HEK293 (cell line): ENCODE results near the gene SVIL.

Experiments
- GFI1B ChIP-seq: fragments of 450-650 bp; formaldehyde crosslinking; IDR thresholded peaks from 2 replicates; pipeline ENCODE4 v1.5.1; 2016; ENCODE audit warnings: missing biosample characterization, missing genetic modification characterization
- GLI2 ChIP-seq: fragments of 450-650 bp; formaldehyde crosslinking; IDR thresholded peaks from 2 replicates; pipeline ENCODE4; 2017; ENCODE audit warnings: missing biosample characterization, missing genetic modification characterization, low read depth, borderline replicate concordance
- OSR2 ChIP-seq: fragments of 450-650 bp; formaldehyde crosslinking; IDR thresholded peaks from 2 replicates; pipeline ENCODE4 v1.5.1; 2016; ENCODE audit warnings: missing biosample characterization, missing genetic modification characterization
- PRDM10 ChIP-seq: fragments of 450-650 bp; formaldehyde crosslinking; IDR thresholded peaks from 2 replicates; pipeline ENCODE4 v1.5.1; 2016; ENCODE audit warnings: missing biosample characterization, missing genetic modification characterization
- SCRT2 ChIP-seq: fragments of 450-650 bp; formaldehyde crosslinking; IDR thresholded peaks from 2 replicates; pipeline ENCODE4 v1.5.1; 2016; ENCODE audit warnings: missing biosample characterization, missing genetic modification characterization
- TRIM28 ChIP-seq: IDR thresholded peaks from 2 replicates; pipeline ENCODE4 v1.6.1; 2011; ENCODE audit warnings: low read length, control low read depth, borderline replicate concordance
- TSHZ1 ChIP-seq: fragments of 450-650 bp; formaldehyde crosslinking; IDR thresholded peaks from 2 replicates; pipeline ENCODE4 v1.5.1; 2016; ENCODE audit warnings: missing biosample characterization, missing genetic modification characterization, borderline replicate concordance
- WT1 ChIP-seq: fragments of 450-650 bp; formaldehyde crosslinking; IDR thresholded peaks from 2 replicates; pipeline ENCODE4 v1.5.1; 2016; ENCODE audit warnings: missing biosample characterization, missing genetic modification characterization
- ZBTB26 ChIP-seq: fragments of 450-650 bp; formaldehyde crosslinking; optimal IDR thresholded peaks from 2 replicates; pipeline ENCODE3; 2016; ENCODE audit warnings: missing biosample characterization, mild to moderate bottlenecking, missing genetic modification characterization
- ZBTB44 ChIP-seq: fragments of 450-650 bp; IDR thresholded peaks from 2 replicates; pipeline ENCODE4 v1.5.1; 2018; ENCODE audit warnings: missing biosample characterization, mild to moderate bottlenecking, missing genetic modification characterization
- ZBTB48 ChIP-seq: fragments of 450-650 bp; formaldehyde crosslinking; IDR thresholded peaks from 2 replicates; pipeline ENCODE4 v1.5.1; 2016; ENCODE audit warnings: missing biosample characterization, missing genetic modification characterization
- ZBTB8A ChIP-seq: fragments of 450-650 bp; formaldehyde crosslinking; IDR thresholded peaks from 2 replicates; pipeline ENCODE4 v1.5.1; 2016; ENCODE audit warnings: missing biosample characterization, missing genetic modification characterization
- ZNF175 ChIP-seq: fragments of 450-650 bp; formaldehyde crosslinking; IDR thresholded peaks from 2 replicates; pipeline ENCODE4 v1.5.1; 2016; ENCODE audit warnings: missing biosample characterization, missing genetic modification characterization
- ZNF214 ChIP-seq: fragments of 450-650 bp; formaldehyde crosslinking; IDR thresholded peaks from 2 replicates; pipeline ENCODE4 v1.5.1; 2017; ENCODE audit warnings: missing biosample characterization, mild to moderate bottlenecking, missing genetic modification characterization, borderline replicate concordance
- ZNF24 ChIP-seq: fragments of 450-650 bp; formaldehyde crosslinking; IDR thresholded peaks from 2 replicates; pipeline ENCODE4 v1.5.1; 2016; ENCODE audit warnings: missing biosample characterization, missing genetic modification characterization
- ZNF26 ChIP-seq: fragments of 450-650 bp; formaldehyde crosslinking; IDR thresholded peaks from 2 replicates; pipeline ENCODE4 v1.5.1; 2016; ENCODE audit warnings: missing biosample characterization, missing genetic modification characterization
- ZNF292 ChIP-seq: fragments of 450-650 bp; formaldehyde crosslinking; IDR thresholded peaks from 2 replicates; pipeline ENCODE4 v1.5.1; 2016; ENCODE audit warnings: low read depth, missing biosample characterization, missing genetic modification characterization, borderline replicate concordance
- ZNF324 ChIP-seq: fragments of 450-650 bp; formaldehyde crosslinking; IDR thresholded peaks from 2 replicates; pipeline ENCODE4 v1.5.1; 2016; ENCODE audit warnings: missing biosample characterization, missing genetic modification characterization
- ZNF404 ChIP-seq: fragments of 450-650 bp; formaldehyde crosslinking; IDR thresholded peaks from 2 replicates; pipeline ENCODE4 v1.5.1; 2017; ENCODE audit warnings: missing biosample characterization, missing genetic modification characterization
- ZNF416 ChIP-seq: fragments of 450-650 bp; formaldehyde crosslinking; IDR thresholded peaks from 2 replicates; pipeline ENCODE4 v1.5.1; 2016; ENCODE audit warnings: missing biosample characterization, missing genetic modification characterization
- ZNF513 ChIP-seq: fragments of 450-650 bp; IDR thresholded peaks from 2 replicates; pipeline ENCODE4 v1.5.1; 2018; ENCODE audit warnings: missing biosample characterization, missing genetic modification characterization
- ZNF530 ChIP-seq: fragments of 450-650 bp; formaldehyde crosslinking; IDR thresholded peaks from 2 replicates; pipeline ENCODE4 v1.5.1; 2016; ENCODE audit warnings: low read depth, missing biosample characterization, missing genetic modification characterization
- ZNF548 ChIP-seq: fragments of 450-650 bp; formaldehyde crosslinking; IDR thresholded peaks from 2 replicates; pipeline ENCODE4 v1.5.1; 2016; ENCODE audit warnings: missing biosample characterization, missing genetic modification characterization
- ZNF600 ChIP-seq: fragments of 450-650 bp; formaldehyde crosslinking; IDR thresholded peaks from 2 replicates; pipeline ENCODE4 v1.5.1; 2016; ENCODE audit warnings: missing biosample characterization, missing genetic modification characterization
- ZNF660 ChIP-seq: fragments of 450-650 bp; IDR thresholded peaks from 2 replicates; pipeline ENCODE4 v1.5.1; 2018; ENCODE audit warnings: missing biosample characterization, mild to moderate bottlenecking, missing genetic modification characterization
- ZNF664 ChIP-seq: fragments of 450-650 bp; formaldehyde crosslinking; IDR thresholded peaks from 2 replicates; pipeline ENCODE4 v1.5.1; 2016; ENCODE audit warnings: missing biosample characterization, missing genetic modification characterization
- ZNF677 ChIP-seq: fragments of 450-650 bp; IDR thresholded peaks from 2 replicates; pipeline ENCODE4 v1.5.0; 2018; ENCODE audit warnings: missing biosample characterization, mild to moderate bottlenecking, missing genetic modification characterization, moderate library complexity

SVIL gene

GRCh38 chr10:29409241-29410054 lies 225.3 kb downstream of the SVIL start (continued):
- no peak for TF ChIP-seq ZNF677 (tag by site-specific recombination)
- no peak for TF ChIP-seq ZNF416 (tag by site-specific recombination)
- TF ChIP-seq ZNF530 (tag by site-specific recombination) = no peak
- no peak for TF ChIP-seq TSHZ1
- peak; percentile 48; the same call in 1 of the 2 replicates for TF ChIP-seq ZNF324 (tag by site-specific recombination)
- no peak for TF ChIP-seq GLI2 (tag by site-specific recombination)
- no peak for TF ChIP-seq ZNF404 (tag by site-specific recombination)
- TF ChIP-seq ZBTB26 = peak; percentile 99
- no peak for TF ChIP-seq ZBTB44 (tag by site-specific recombination)
- TF ChIP-seq PRDM10 = peak; percentile 74
- no peak for TF ChIP-seq ZNF214 (tag by site-specific recombination)
- TF ChIP-seq ZNF548 (tag by site-specific recombination) = no peak
- TF ChIP-seq SCRT2 (tag by site-specific recombination) = peak; percentile 87
- no peak for TF ChIP-seq OSR2 (tag by site-specific recombination)
- TF ChIP-seq ZNF600 (tag by site-specific recombination) = peak; percentile 84
- no peak for TF ChIP-seq ZBTB48 (tag by site-specific recombination)
- TF ChIP-seq TRIM28 = peak; percentile 54; the same call in 1 of the 2 replicates
- TF ChIP-seq ZNF175 (tag by site-specific recombination) = no peak
- peak; percentile 17; the same call in 1 of the 2 replicates for TF ChIP-seq WT1 (tag by site-specific recombination)
- no peak for TF ChIP-seq ZNF26 (tag by site-specific recombination)
- TF ChIP-seq ZNF24 = 0 out of 2 replicates have a peak, but pooled peaks have one; percentile 35
- no peak for TF ChIP-seq ZNF660
- TF ChIP-seq ZNF664 (tag by site-specific recombination) = no peak
- TF ChIP-seq ZBTB8A (tag by site-specific recombination) = peak; percentile 79
- TF ChIP-seq ZNF292 (tag by site-specific recombination) = no peak
- TF ChIP-seq GFI1B (tag by site-specific recombination) = no peak
- no peak for TF ChIP-seq ZNF513 (tag by site-specific recombination)
